ENCODE measurements around the gene AMD1. TPM values are rescaled to one million over a fixed set of nuclear protein-coding genes. Genes with fewer than 3 reads are reported as not detected.
"Not testable (repeated sequence)": the region's sequence is repeated elsewhere in the genome, so short reads cannot be mapped to it uniquely, and the experiment has no call there.

AMD1 gene
- total RNA-seq, 4 donors from 2014 or later: 37.1 to 61.9 (median 42.8) TPM

GRCh38 chr6:110898111-110898510, 23.5 kb downstream of the AMD1 start:
- Histone ChIP-seq H3K36me3 (peaks cover 0 to 47% (median 0%) of the 10 kb centered on the region in 3 donors), H3K4me1 (no peaks in the 10 kb centered on the region), H3K27me3 (no peaks in the 10 kb centered on the region), H3K9me3 (no peaks in the 10 kb centered on the region), H3K4me3 (no peak overlapping the region), H3K27ac (no peak overlapping the region)
- TF ChIP-seq CTCF (IDR thresholded peaks at IDR 0.05) (no peak), POLR2A (IDR thresholded peaks at IDR 0.05) (no peak)
- no peak for DNase-seq

DNA sequence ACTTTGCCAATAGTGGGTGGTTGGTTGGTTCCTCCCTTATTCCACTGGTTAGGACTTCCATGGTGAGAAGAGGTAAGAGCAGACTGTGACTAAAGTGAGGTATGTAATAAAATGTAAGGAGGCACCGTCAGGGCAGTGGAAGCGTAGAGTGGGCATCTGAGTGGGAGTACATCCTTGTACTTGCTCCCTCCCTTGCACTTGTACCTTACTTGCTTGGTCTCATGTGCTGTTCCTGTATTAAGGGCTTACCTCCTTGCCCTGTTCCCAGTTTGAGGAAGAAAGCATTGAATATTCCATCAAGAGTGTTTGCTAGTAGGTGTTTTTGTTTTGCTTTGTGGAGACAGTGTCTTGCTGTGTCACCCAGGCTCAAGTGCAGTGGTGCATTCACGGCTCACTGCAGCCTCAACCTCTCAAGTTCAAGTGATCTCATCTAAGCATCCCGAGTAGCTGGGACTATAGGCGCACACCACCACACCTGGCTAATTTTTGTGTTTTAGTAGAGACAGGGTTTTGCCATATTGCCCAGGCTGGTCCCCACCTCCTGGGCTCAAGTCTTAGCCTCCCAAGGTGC, 25.5 kb downstream of the AMD1 start:
- Histone ChIP-seq H3K36me3 (peaks cover 0 to 27% (median 0%) of the 10 kb centered on the region in 3 donors), H3K4me1 (no peaks in the 10 kb centered on the region), H3K27ac (no peak overlapping the region), H3K4me3 (no peak overlapping the region), H3K27me3 (no peaks in the 10 kb centered on the region), H3K9me3 (peaks cover 0 to 12% (median 0%) of the 10 kb centered on the region in 4 donors)
- no peak for TF ChIP-seq POLR2A (IDR thresholded peaks at IDR 0.05)
- TF ChIP-seq CTCF (IDR thresholded peaks at IDR 0.05): no peak
- DNase-seq: no peak

DNA sequence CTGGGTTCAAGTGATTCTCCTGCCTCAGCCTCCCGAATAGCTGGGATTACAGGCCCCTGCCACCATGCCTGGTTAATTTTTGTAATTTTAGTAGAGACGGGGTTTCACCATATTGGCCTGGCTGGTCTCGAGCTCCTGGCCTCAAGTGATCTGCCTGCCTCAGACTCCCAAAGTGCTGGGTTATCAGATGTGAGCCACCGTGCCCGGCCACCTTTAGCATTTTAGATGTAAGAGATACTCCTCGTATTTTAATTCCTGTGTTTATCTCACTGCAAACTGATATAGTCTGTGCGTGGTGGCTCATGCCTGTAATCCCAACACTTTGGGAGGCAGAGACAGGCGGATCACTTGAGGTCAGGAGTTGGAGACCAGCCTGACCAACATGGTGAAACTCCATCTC, 27.0 kb downstream of the AMD1 start:
- not testable (repeated sequence) for H3K4me3 ChIP-seq, H3K4me1 ChIP-seq, H3K27me3 ChIP-seq, DNase-seq, H3K27ac ChIP-seq
- Histone ChIP-seq H3K36me3 (peaks cover 0 to 13% (median 0%) of the 10 kb centered on the region in 3 donors), H3K9me3 (peaks cover 0 to 12% (median 0%) of the 10 kb centered on the region in 4 donors)

GRCh38 chr6:110902091-110902490, 27.5 kb downstream of the AMD1 start:
- H3K4me1 ChIP-seq: no peaks in the 10 kb centered on the region
- no peak for TF ChIP-seq CTCF (IDR thresholded peaks at IDR 0.05)
- no peak for TF ChIP-seq POLR2A (IDR thresholded peaks at IDR 0.05)

GRCh38 chr6:110906273-110906672, 31.7 kb downstream of the AMD1 start:
- not testable (repeated sequence) for H3K4me1 ChIP-seq, H3K27ac ChIP-seq, H3K36me3 ChIP-seq, H3K4me3 ChIP-seq, H3K27me3 ChIP-seq, DNase-seq
- H3K9me3 ChIP-seq: peaks cover 0 to 12% (median 0%) of the 10 kb centered on the region in 4 donors

More at GRCh38 chr6:110902091-110902490, 27.5 kb downstream of the AMD1 start:
- H3K36me3 ChIP-seq: peaks cover 0 to 8% (median 0%) of the 10 kb centered on the region in 3 donors
- no peak overlapping the region for H3K27ac ChIP-seq
- H3K4me3 ChIP-seq: no peak overlapping the region
- peaks cover 0 to 12% (median 0%) of the 10 kb centered on the region in 4 donors for H3K9me3 ChIP-seq
- DNase-seq: no peak
- no peaks in the 10 kb centered on the region for H3K27me3 ChIP-seq

DNA sequence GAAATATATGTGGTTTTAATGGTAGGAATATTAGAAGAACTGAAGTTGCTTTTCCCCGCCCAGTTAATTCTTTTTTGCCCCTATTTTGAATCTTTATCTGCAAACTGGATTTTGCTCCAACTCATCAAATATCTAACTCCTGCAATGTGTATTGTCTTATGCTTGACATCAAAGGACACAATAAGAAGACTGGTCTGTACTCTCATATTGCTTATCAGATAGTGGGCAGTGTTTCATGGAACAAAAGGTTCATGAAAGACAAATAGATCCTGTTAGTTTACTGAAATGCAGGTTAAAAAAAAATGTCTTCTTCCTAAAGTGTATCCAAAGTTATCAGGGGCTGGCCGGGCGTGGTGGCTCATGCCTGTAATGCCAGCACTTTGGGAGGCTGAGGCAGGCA, 56.2 kb downstream of the AMD1 start:
- TF ChIP-seq POLR2A (IDR thresholded peaks at IDR 0.05) (no peak), CTCF (IDR thresholded peaks at IDR 0.05) (no peak)
- Histone ChIP-seq H3K27me3 (no peaks in the 10 kb centered on the region), H3K4me3 (no peak overlapping the region), H3K36me3 (no peaks in the 10 kb centered on the region), H3K9me3 (no peaks in the 10 kb centered on the region), H3K4me1 (peaks cover 0 to 5% (median 0%) of the 10 kb centered on the region in 4 donors), H3K27ac (no peak overlapping the region)
- DNase-seq: no peak

DNA sequence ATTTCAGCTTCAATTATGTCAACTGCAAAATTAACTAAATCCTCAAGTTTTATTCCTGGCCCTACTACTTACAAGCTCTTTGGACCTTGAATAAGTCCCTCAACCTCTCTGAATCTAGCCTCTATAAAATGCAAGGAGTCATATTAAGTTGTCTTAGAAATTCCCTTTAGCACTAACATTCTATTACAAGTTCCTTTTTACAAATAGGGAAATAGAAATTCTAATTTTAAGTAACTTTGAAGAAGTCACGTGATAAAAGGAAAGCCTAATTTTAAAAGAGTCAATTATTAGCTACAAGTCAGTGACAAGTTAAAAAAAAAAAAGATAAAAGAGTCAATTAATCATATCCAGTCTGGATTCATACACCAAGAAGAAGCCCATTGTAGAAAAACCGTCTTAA, 59.3 kb downstream of the AMD1 start:
- no peaks in the 10 kb centered on the region for H3K36me3 ChIP-seq
- DNase-seq: no peak
- no peak overlapping the region for H3K4me3 ChIP-seq
- peaks cover 0 to 5% (median 0%) of the 10 kb centered on the region in 4 donors for H3K4me1 ChIP-seq
- TF ChIP-seq POLR2A (IDR thresholded peaks at IDR 0.05): no peak
- TF ChIP-seq CTCF (IDR thresholded peaks at IDR 0.05): no peak
- no peak overlapping the region for H3K27ac ChIP-seq
- H3K9me3 ChIP-seq: no peaks in the 10 kb centered on the region
- no peaks in the 10 kb centered on the region for H3K27me3 ChIP-seq
